K562 (cell line): Measurements from ENCODE around the gene KLK15. TPM values are rescaled to one million over a fixed set of nuclear protein-coding genes. Genes with fewer than 3 reads are reported as not detected.

Experiments
- ATAC-seq: fragments of 200-7000 bp; cut with Tn5 transposase; 3 replicates; pipeline ENCODE4 v1.9.1; 2020; ENCODE audit warnings: moderate library complexity
- BruUV-seq: library from RNA; stranded (reverse); fragments of 400-500 nt; replicated peaks from 2 replicates; lab custom pipeline; 2021; lab: Mats Ljungman, UMichigan
- CTCF ChIA-PET: fragments of 300-600 bp; formaldehyde crosslinking; extraction: SDS; loops from one replicate; lab custom pipeline; 2021; ENCODE audit warnings: low intra/inter-chr PET ratio; lab: Yijun Ruan, JAX
- POLR2A ChIA-PET: fragments of 300-600, 350-650 bp; sonication (Branson Sonifier 250); formaldehyde crosslinking; extraction: SDS; loops from one replicate; lab custom pipeline; 2021; ENCODE audit warnings: antibody characterized with exemption, inconsistent platforms; lab: Yijun Ruan, JAX
- DNase-seq, 4 experiments: peaks; one replicate each; pipeline versions ENCODE4 v3.0.0 to v3.0.0-alpha.2; 2011 to 2018; ENCODE audit warnings: low spot score in 3 of 4, mixed read lengths in 3 of 4; ENCODE audit errors: extremely low read depth in 1 of 4
- FAIRE-seq: peaks from 2 replicates; lab custom pipeline; 2011; peaks lifted over from hg19 to GRCh38; lab: Jason Lieb, UNC
- H2AFZ ChIP-seq: 2 replicates; pipeline ENCODE4 v1.6.0; 2011; ENCODE audit warnings: low read depth, low read length, control low read depth, inconsistent platforms
- H3K27ac ChIP-seq: fragments of 200-600 bp; 3 replicates; pipeline ENCODE4 v1.8.0; 2011; ENCODE audit warnings: low read depth, mild to moderate bottlenecking, control low read depth, inconsistent platforms, low read length, moderate library complexity, mixed read lengths; ENCODE audit errors: extremely low read depth
- H3K27me3 ChIP-seq, 2 experiments: fragments of 300-600 bp in 1 of 2; 2 replicates in 1 of 2; 3 replicates in 1 of 2; pipeline versions ENCODE4 v1.6.0 to v1.8.0; 2011; ENCODE audit warnings: inconsistent platforms in 2 of 2, low read length in 2 of 2, mild to moderate bottlenecking in 1 of 2, mixed read lengths in 1 of 2, moderate library complexity in 1 of 2; ENCODE audit not compliant: control insufficient read depth in 2 of 2, insufficient read depth in 2 of 2
- H3K36me3 ChIP-seq: fragments of 300-600 bp; 3 replicates; pipeline ENCODE4 v1.8.0; 2011; ENCODE audit warnings: mild to moderate bottlenecking, low read length, inconsistent platforms; ENCODE audit not compliant: control insufficient read depth, insufficient read depth
- H3K4me1 ChIP-seq, 2 experiments: fragments of 200-600 bp in 1 of 2; replicated peaks in 1 of 2; 2 replicates in 1 of 2; 3 replicates in 1 of 2; pipeline versions ENCODE4 v1.5.1 to v1.8.0; 2011; ENCODE audit warnings: inconsistent platforms in 2 of 2, low read length in 2 of 2, mild to moderate bottlenecking in 1 of 2, mixed read lengths in 1 of 2, moderate library complexity in 1 of 2; ENCODE audit not compliant: control insufficient read depth in 2 of 2, insufficient read depth in 2 of 2
- H3K4me2 ChIP-seq: 2 replicates; pipeline ENCODE4 v1.6.1; 2011; ENCODE audit warnings: low read length, control low read depth, inconsistent platforms, mixed read lengths; ENCODE audit not compliant: insufficient read depth
- H3K4me3 ChIP-seq: fragments of 200-600 bp; sonication (generic), shearing (Covaris generic); 2 replicates; pipeline ENCODE4 v1.5.1; 2016; ENCODE audit warnings: control low read depth, inconsistent platforms
- H3K79me2 ChIP-seq: fragments of 200-600 bp; 3 replicates; pipeline ENCODE4 v1.8.0; 2011; ENCODE audit warnings: low read length, inconsistent platforms; ENCODE audit not compliant: control insufficient read depth, insufficient read depth
- H3K9ac ChIP-seq, 2 experiments: 2 replicates each; pipeline versions ENCODE4 v1.6.0 to v1.6.1; 2011; ENCODE audit warnings: low read depth in 2 of 2, low read length in 2 of 2, control low read depth in 1 of 2, inconsistent platforms in 1 of 2, mild to moderate bottlenecking in 1 of 2, mixed read lengths in 1 of 2; ENCODE audit not compliant: insufficient read depth in 1 of 2
- H3K9me1 ChIP-seq: one replicate; pipeline ENCODE4 v1.6.0; 2011; ENCODE audit warnings: inconsistent platforms, mild to moderate bottlenecking, low read length, moderate library complexity; ENCODE audit not compliant: control insufficient read depth, insufficient read depth
- H3K9me3 ChIP-seq: replicated peaks from 2 replicates; pipeline ENCODE4 v1.5.1; 2011; ENCODE audit warnings: low read depth, low read length, inconsistent platforms; ENCODE audit not compliant: control insufficient read depth, insufficient read depth
- H4K20me1 ChIP-seq: replicated peaks from 2 replicates; pipeline ENCODE4 v1.6.1; 2011; ENCODE audit warnings: low read length, inconsistent platforms, mixed read lengths; ENCODE audit not compliant: control insufficient read depth, insufficient read depth
- ARNT ChIP-seq, 2 experiments: fragments of 450-650 bp; IDR thresholded peaks; 2 replicates each; pipeline ENCODE4 v1.6.1; 2016; ENCODE audit warnings: mild to moderate bottlenecking in 1 of 2
- BRF1 ChIP-seq: IDR thresholded peaks from 3 replicates; pipeline ENCODE4 v1.6.1; 2011; ENCODE audit warnings: borderline replicate concordance, mild to moderate bottlenecking; ENCODE audit not compliant: insufficient read length; ENCODE audit errors: extremely low read depth
- E2F3 ChIP-seq: fragments of 250-450 bp; sonication (Bioruptor Pico); IDR thresholded peaks from 2 replicates; pipeline ENCODE4 v1.4.0; 2020; ENCODE audit warnings: mild to moderate bottlenecking
- HMG20A ChIP-seq: fragments of 450-650 bp; formaldehyde crosslinking; conservative IDR thresholded peaks from 2 replicates; pipeline ENCODE4 v1.4.0; 2020; ENCODE audit warnings: mild to moderate bottlenecking, mixed read lengths
- MAFG ChIP-seq: fragments of 450-650 bp; conservative IDR thresholded peaks from 2 replicates; pipeline ENCODE4 v1.6.1; 2016; ENCODE audit warnings: missing genetic modification characterization, missing compliant biosample characterization
- MTF1 ChIP-seq: fragments of 250-450 bp; sonication (Bioruptor Pico); IDR thresholded peaks from 2 replicates; pipeline ENCODE4 v1.9.0; 2021; ENCODE audit warnings: moderate library complexity, mild to moderate bottlenecking, inconsistent platforms, borderline replicate concordance
- POLR3G ChIP-seq: IDR thresholded peaks from 2 replicates; pipeline ENCODE4 v1.6.1; 2011; ENCODE audit not compliant: insufficient read length, insufficient replicate concordance; ENCODE audit errors: extremely low read depth
- RFX5 ChIP-seq: IDR thresholded peaks from 2 replicates; pipeline ENCODE4 v1.6.1; 2011; ENCODE audit warnings: low read depth, mild to moderate bottlenecking, improper control_type of control experiment, low read length
- SAFB2 ChIP-seq: fragments of 200-400 bp; formaldehyde crosslinking; IDR thresholded peaks from 2 replicates; pipeline ENCODE4 v1.6.1; 2018; ENCODE audit warnings: borderline replicate concordance, low read length, low read depth, moderate library complexity; ENCODE audit not compliant: severe bottlenecking
- SLC30A9 ChIP-seq: fragments of 250-450 bp; sonication (Bioruptor Pico); IDR thresholded peaks from 2 replicates; pipeline ENCODE4 v1.8.0; 2022; ENCODE audit warnings: mild to moderate bottlenecking, moderate library complexity
- SRSF9 ChIP-seq: fragments of 200-400 bp; formaldehyde crosslinking; IDR thresholded peaks from 2 replicates; pipeline ENCODE4 v1.6.1; 2017; ENCODE audit warnings: low read depth, low read length, borderline replicate concordance
- XRCC4 ChIP-seq: IDR thresholded peaks from one replicate; pipeline ENCODE4 v1.6.1; 2011; ENCODE audit not compliant: insufficient read depth, insufficient read length; ENCODE audit errors: extremely low read depth
- ZKSCAN1 ChIP-seq: fragments of 150-350 bp; IDR thresholded peaks from 2 replicates; pipeline ENCODE4 v1.6.1; 2016; ENCODE audit warnings: low read depth, low read length
- ZNF778 ChIP-seq: fragments of 450-650 bp; formaldehyde crosslinking; IDR thresholded peaks from 2 replicates; pipeline ENCODE4 v1.4.0; 2020; ENCODE audit warnings: mild to moderate bottlenecking, moderate library complexity
- WGBS: fragments of 100-300 bp; shearing (Covaris generic); methylation state at CpG from one replicate; pipeline ENCODE4 v1.1.6; 2016; ENCODE audit warnings: low coverage, mixed read lengths; ENCODE audit not compliant: insufficient coverage; ENCODE audit errors: missing lambda C conversion rate; 5-methylcytosine and 5-hydroxymethylcytosine counted together
- in situ Hi-C: fragments of 300-500 bp; cut with MboI; formaldehyde crosslinking; loops from 4 replicates; pipeline ENCODE4 v1.15.0; 2018; ENCODE audit warnings: inconsistent platforms, mixed read lengths
- intact Hi-C: fragments of 100-400 bp; cut with micrococcal nuclease; formaldehyde crosslinking; loops from 2 replicates; pipeline ENCODE4 v1.14.2; 2022
- polyA plus RNA-seq, 8 experiments: library from polyadenylated mRNA; depleted of rRNA in 4 of 8; stranded (reverse) in 5 of 8; unstranded in 3 of 8; fragments of >200 nt; fragmentation: Nextera tagmentation in 2 of 8; fragmentation: Illumina TruSeq in 1 of 8; extraction: Ambion mirVana in 2 of 8; extraction: Trizol in 1 of 8; gene quantifications; 2 replicates each; pipeline versions ENCODE4 v1.2.1 to v1.2.3, GENCODE V29; 2011 to 2014; ENCODE audit warnings: inconsistent platforms in 1 of 8, missing spikeins in 1 of 8
- total RNA-seq, 7 experiments: library from RNA; depleted of rRNA in 6 of 7; stranded (reverse); fragments of >200 nt in 6 of 7; fragmentation: Illumina TruSeq in 2 of 7; extraction: Trizol in 2 of 7; gene quantifications; 2 replicates each; pipeline versions ENCODE4 v1.2.1 to v1.2.3, GENCODE V29; 2011 to 2021; ENCODE audit warnings: low replicate concordance in 1 of 7
- TF ChIP-seq, protein P1 (sequence below): sonication (generic); formaldehyde crosslinking; IDR thresholded peaks from 2 replicates; pipeline ENCODE4 v1.8.1; 2023; ENCODE audit warnings: missing genetic modification reagents, mild to moderate bottlenecking, borderline replicate concordance

KLK15 gene
- total and polyA plus RNA-seq, 9 of the 15 experiments (the other 6 are each of a cell fraction or from before 2014, with no cell fraction given), result not detected

DNA sequence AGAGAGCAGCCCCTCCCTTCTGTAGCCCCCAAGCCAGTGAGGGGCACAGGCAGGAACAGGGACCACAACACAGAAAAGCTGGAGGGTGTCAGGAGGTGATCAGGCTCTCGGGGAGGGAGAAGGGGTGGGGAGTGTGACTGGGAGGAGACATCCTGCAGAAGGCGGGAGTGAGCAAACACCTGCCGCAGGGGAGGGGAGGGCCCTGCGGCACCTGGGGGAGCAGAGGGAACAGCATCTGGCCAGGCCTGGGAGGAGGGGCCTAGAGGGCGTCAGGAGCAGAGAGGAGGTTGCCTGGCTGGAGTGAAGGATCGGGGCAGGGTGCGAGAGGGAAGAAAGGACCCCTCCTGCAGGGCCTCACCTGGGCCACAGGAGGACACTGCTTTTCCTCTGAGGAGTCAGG, 25.5 kb upstream of the KLK15 start:
- DNase-seq (peak in 1 of 4 experiments; percentile 21), FAIRE-seq (no peak), ATAC-seq (no peak; the same call in 2 of the 3 replicates)
- WGBS, result 0% methylated on average over 1 of the region's 7 CpGs
- H3K9me1 ChIP-seq, result no peaks in the 10 kb centered on the region
- H3K27me3 ChIP-seq, result peaks cover 18 to 68% of the 10 kb centered on the region in 2 experiments; a peak in 4 of 5 replicates
- no peaks in the 10 kb centered on the region for H3K36me3 ChIP-seq
- intact Hi-C loops, result no loop called here
- no peak overlapping the region for H3K4me2 ChIP-seq
- no peak for TF ChIP-seq RFX5
- no peak for TF ChIP-seq XRCC4
- no peak for TF ChIP-seq BRF1
- TF ChIP-seq ZNF778, result no peak
- TF ChIP-seq SRSF9, result no peak
- no peak for TF ChIP-seq SLC30A9
- no peak for TF ChIP-seq HMG20A (CRISPR knock-in tag)
- TF ChIP-seq ARNT (IDR thresholded peaks at IDR 0.05), result no peak
- TF ChIP-seq, protein P1, sequence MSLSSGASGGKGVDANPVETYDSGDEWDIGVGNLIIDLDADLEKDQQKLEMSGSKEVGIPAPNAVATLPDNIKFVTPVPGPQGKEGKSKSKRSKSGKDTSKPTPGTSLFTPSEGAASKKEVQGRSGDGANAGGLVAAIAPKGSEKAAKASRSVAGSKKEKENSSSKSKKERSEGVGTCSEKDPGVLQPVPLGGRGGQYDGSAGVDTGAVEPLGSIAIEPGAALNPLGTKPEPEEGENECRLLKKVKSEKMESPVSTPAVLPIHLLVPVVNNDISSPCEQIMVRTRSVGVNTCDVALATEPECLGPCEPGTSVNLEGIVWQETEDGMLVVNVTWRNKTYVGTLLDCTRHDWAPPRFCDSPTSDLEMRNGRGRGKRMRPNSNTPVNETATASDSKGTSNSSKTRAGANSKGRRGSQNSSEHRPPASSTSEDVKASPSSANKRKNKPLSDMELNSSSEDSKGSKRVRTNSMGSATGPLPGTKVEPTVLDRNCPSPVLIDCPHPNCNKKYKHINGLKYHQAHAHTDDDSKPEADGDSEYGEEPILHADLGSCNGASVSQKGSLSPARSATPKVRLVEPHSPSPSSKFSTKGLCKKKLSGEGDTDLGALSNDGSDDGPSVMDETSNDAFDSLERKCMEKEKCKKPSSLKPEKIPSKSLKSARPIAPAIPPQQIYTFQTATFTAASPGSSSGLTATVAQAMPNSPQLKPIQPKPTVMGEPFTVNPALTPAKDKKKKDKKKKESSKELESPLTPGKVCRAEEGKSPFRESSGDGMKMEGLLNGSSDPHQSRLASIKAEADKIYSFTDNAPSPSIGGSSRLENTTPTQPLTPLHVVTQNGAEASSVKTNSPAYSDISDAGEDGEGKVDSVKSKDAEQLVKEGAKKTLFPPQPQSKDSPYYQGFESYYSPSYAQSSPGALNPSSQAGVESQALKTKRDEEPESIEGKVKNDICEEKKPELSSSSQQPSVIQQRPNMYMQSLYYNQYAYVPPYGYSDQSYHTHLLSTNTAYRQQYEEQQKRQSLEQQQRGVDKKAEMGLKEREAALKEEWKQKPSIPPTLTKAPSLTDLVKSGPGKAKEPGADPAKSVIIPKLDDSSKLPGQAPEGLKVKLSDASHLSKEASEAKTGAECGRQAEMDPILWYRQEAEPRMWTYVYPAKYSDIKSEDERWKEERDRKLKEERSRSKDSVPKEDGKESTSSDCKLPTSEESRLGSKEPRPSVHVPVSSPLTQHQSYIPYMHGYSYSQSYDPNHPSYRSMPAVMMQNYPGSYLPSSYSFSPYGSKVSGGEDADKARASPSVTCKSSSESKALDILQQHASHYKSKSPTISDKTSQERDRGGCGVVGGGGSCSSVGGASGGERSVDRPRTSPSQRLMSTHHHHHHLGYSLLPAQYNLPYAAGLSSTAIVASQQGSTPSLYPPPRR (CRISPR knock-in tag), result no peak
- TF ChIP-seq MTF1 (CRISPR knock-in tag), result no peak
- no peak for TF ChIP-seq E2F3 (CRISPR knock-in tag)
- TF ChIP-seq POLR3G, result no peak
- no peak for TF ChIP-seq MAFG (tag)
- TF ChIP-seq SAFB2, result no peak
- no peak for TF ChIP-seq ZKSCAN1
- no peak overlapping the region for H2AFZ ChIP-seq
- in situ Hi-C loops, result no loop called here
- peak overlapping the region in 1 of 2 experiments; percentile 68; a peak in 2 of 4 replicates for H3K9ac ChIP-seq
- no peak overlapping the region for H3K4me3 ChIP-seq
- no TSS peak for BruUV-seq
- peaks cover 0 to 4% of the 10 kb centered on the region in 2 experiments; a peak in 2 of 5 replicates for H3K4me1 ChIP-seq
- no peak overlapping the region for H3K27ac ChIP-seq
- H3K9me3 ChIP-seq, result no peaks in the 10 kb centered on the region
- POLR2A ChIA-PET, result interaction anchor here (0.6 kb wide), 1 partner anchor 13 kb away, joined by 3 read pairs; no protein-coding TSS in a partner anchor
- H3K79me2 ChIP-seq, result no peaks in the 10 kb centered on the region
- CTCF ChIA-PET, result no interaction called here
- H4K20me1 ChIP-seq, result 0 out of 2 replicates have a peak, but pooled peaks cover 3% of the 10 kb centered on the region
